ENCODE measurements around the gene ARPP19. TPM values are rescaled to one million over a fixed set of nuclear protein-coding genes. Genes with fewer than 3 reads are reported as not detected.

ARPP19 gene, protein sequence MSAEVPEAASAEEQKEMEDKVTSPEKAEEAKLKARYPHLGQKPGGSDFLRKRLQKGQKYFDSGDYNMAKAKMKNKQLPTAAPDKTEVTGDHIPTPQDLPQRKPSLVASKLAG
- total RNA-seq (2014; rRNA removed; shearing (Covaris generic)) = 89.1 and 122 TPM in 2 replicates
- 68.9 and 70.0 TPM in 2 replicates for polyA plus RNA-seq (2016; fragmentation: Nextera tagmentation; extraction: Ambion mirVana)

DNA sequence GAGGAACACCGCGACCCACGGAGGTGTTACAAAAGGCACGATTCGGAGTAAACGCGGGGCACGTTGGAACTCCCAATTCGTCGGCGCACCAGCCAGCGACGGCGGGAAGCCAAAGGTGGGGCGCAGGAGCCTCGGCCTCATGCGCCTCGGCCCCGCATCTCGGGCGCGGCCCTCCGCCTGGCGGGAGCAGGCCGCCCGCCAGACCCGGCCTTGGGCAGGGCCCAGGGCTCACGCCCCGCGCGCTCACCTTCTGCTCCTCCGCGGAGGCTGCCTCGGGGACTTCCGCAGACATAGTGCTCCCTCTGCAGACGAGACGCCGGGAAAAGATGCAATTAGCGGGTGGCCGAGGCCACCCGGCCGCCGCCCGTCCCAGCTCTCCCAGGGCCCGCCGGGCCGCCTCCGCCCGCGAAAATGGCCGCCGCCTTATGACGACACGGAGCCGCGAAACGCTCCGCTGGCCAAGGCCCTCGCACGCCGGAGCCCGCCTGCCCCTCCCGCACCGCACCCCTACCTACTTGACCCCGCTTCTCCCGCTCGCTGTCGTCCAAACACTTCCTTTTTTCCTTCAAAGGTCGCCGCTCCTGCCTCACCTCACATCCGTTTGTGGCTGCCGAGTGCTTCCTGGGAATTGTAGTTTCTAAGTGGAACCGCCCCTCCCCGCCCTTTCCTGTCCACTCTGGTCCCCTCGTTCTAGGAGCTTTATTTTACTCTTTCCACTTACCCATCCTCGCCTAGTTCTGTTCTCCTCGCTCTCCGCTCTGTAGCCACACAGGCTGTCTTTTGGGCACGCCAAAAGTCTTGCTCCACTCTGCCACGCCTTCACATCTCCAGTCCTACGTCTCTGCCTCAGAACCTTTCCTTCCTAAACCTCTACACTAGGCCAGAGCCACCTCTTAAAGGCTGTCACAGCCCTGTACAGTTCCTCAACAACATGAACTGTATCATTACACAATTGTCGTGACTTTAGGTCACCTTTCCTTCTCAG lies at the start of gene ARPP19:
Gene ARPP19 (minus strand): TSS at position 430 of the 985 bp plus-strand sequence. CDS start 138 bp downstream, at position 292.
- no peaks in the 10 kb centered on the region for H3K27me3 ChIP-seq (replicated peaks; ENCODE audit: insufficient read depth)
- no peaks in the 10 kb centered on the region for H3K36me3 ChIP-seq (ENCODE audit: low read depth)
- 0 out of 2 replicates have a peak, but pooled peaks cover 8% of the 10 kb centered on the region for H3F3A ChIP-seq (ENCODE audit: insufficient read depth)
- peak within 1 kb of the TSS; percentile 94 for H2AFZ ChIP-seq
- peak; percentile 90 for DNase-seq
- peak within 1 kb of the TSS; percentile 95 for H3K4me3 ChIP-seq
- WGBS, 2 experiments (ENCODE audit: low coverage in 1 of 2, low lambda C conversion rate in 2 of 2, missing lambda C conversion rate in 2 of 2) = 6 to 8% methylated on average over 63 to 81 of the region's 82 CpGs
- peaks cover 13% of the 10 kb centered on the region; the same call in 1 of the 2 replicates for H4K20me1 ChIP-seq (ENCODE audit: insufficient read depth)
- in situ Hi-C loops (cut with MboI) = no loop called here
- H3K9ac ChIP-seq = peak within 1 kb of the TSS; percentile 98
- H3K9me2 ChIP-seq (ENCODE audit: insufficient read depth) = no peaks in the 10 kb centered on the region
- no peaks in the 10 kb centered on the region for H3K9me3 ChIP-seq (ENCODE audit: low read depth)
- peak within 1 kb of the TSS; percentile 89 for H3K27ac ChIP-seq
- peak within 1 kb of the TSS; percentile 98 for H3K4me2 ChIP-seq (ENCODE audit: unreplicated experiment)
- TF ChIP-seq EZH2 (IDR thresholded peaks at IDR 0.05; ENCODE audit: insufficient read depth, poor library complexity, severe bottlenecking) = no peak
- no peak for TF ChIP-seq EZH2phosphoT487 (IDR thresholded peaks at IDR 0.05; ENCODE audit: insufficient read depth, low read depth)
- peaks cover 48% of the 10 kb centered on the region for H3K79me2 ChIP-seq (ENCODE audit: insufficient read depth)
- peaks cover 13% of the 10 kb centered on the region; the same call in 1 of the 2 replicates for H3K4me1 ChIP-seq (ENCODE audit: insufficient read depth)

DNA sequence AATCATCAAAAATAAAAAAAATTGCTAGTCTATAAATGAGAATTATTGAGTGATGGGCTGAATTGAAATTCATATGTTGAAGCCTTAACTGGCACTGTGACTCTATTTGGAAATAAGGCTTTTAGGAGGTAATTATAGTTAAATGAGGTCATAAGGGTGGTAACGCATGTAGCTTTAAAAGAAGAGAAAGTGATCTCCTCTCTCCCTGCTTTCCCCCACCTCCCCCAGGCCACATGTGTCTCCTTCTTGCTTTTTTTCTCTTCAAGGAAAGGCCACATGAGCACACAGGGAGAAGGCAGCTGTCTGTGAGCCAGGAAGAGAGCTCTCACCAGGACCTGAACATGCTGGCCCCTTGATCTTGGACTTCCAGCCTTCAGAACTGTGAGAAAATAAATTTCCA lies 48.2 kb upstream of the ARPP19 start:
- DNase-seq = no peak
- Histone ChIP-seq H3K4me1 (ENCODE audit: insufficient read depth) (no peaks in the 10 kb centered on the region), H3K9me3 (ENCODE audit: low read depth) (no peaks in the 10 kb centered on the region), H3K27me3 (replicated peaks; ENCODE audit: insufficient read depth) (no peaks in the 10 kb centered on the region), H4K20me1 (ENCODE audit: insufficient read depth) (no peaks in the 10 kb centered on the region), H3K36me3 (ENCODE audit: low read depth) (0 out of 2 replicates have a peak, but pooled peaks cover 3% of the 10 kb centered on the region), H3K27ac (no peak overlapping the region), H3K9me2 (ENCODE audit: insufficient read depth) (no peaks in the 10 kb centered on the region), H2AFZ (no peak overlapping the region), H3K4me2 (ENCODE audit: unreplicated experiment) (no peak overlapping the region), H3K9ac (no peak overlapping the region), H3F3A (ENCODE audit: insufficient read depth) (no peaks in the 10 kb centered on the region), H3K79me2 (ENCODE audit: insufficient read depth) (no peaks in the 10 kb centered on the region), H3K4me3 (no peak overlapping the region)
- WGBS, 2 experiments (ENCODE audit: low coverage in 1 of 2, low lambda C conversion rate in 2 of 2, missing lambda C conversion rate in 2 of 2) = 88 to 97% methylated on average over 1 of the region's 1 CpG
- TF ChIP-seq EZH2 (IDR thresholded peaks at IDR 0.05; ENCODE audit: insufficient read depth, poor library complexity, severe bottlenecking) = no peak
- TF ChIP-seq EZH2phosphoT487 (IDR thresholded peaks at IDR 0.05; ENCODE audit: insufficient read depth, low read depth) = no peak
- in situ Hi-C loops (cut with MboI) = no loop called here

DNA sequence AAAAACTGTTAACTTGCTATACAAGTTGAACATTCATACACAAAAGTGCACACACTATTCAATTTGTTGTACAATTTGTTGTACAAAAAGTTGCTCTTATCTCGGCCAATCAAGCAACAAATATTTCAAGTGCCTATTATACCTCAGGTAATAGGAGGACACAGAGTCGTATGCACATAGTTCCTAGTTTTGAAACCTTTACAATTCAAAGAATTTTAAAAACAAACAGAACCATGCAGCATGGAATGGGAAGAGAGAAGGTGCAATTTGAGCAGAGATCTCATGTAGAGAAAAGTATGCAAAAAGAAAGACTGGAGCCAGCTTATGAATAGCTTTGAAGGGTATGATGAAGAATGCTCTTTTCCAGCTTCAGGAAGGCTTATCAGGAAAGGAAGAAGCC lies 46.5 kb upstream of the ARPP19 start:
- no peaks in the 10 kb centered on the region for H3K4me1 ChIP-seq (ENCODE audit: insufficient read depth)
- no peak overlapping the region for H3K27ac ChIP-seq
- WGBS, 2 experiments (ENCODE audit: low coverage in 1 of 2, low lambda C conversion rate in 2 of 2, missing lambda C conversion rate in 2 of 2) = 92 to 93% methylated on average over 2 of the region's 2 CpGs
- H3K9ac ChIP-seq = no peak overlapping the region
- H3K9me3 ChIP-seq (ENCODE audit: low read depth) = no peaks in the 10 kb centered on the region
- TF ChIP-seq EZH2 (IDR thresholded peaks at IDR 0.05; ENCODE audit: insufficient read depth, poor library complexity, severe bottlenecking) = no peak
- H4K20me1 ChIP-seq (ENCODE audit: insufficient read depth) = no peaks in the 10 kb centered on the region
- peaks cover 17% of the 10 kb centered on the region; the same call in 1 of the 2 replicates for H3K36me3 ChIP-seq (ENCODE audit: low read depth)
- no peaks in the 10 kb centered on the region for H3K79me2 ChIP-seq (ENCODE audit: insufficient read depth)
- no peaks in the 10 kb centered on the region for H3K9me2 ChIP-seq (ENCODE audit: insufficient read depth)
- no peak overlapping the region for H3K4me3 ChIP-seq
- H3K27me3 ChIP-seq (replicated peaks; ENCODE audit: insufficient read depth) = no peaks in the 10 kb centered on the region
- in situ Hi-C loops (cut with MboI) = no loop called here
- no peaks in the 10 kb centered on the region for H3F3A ChIP-seq (ENCODE audit: insufficient read depth)
- no peak overlapping the region for H2AFZ ChIP-seq
- DNase-seq = no peak
- no peak overlapping the region for H3K4me2 ChIP-seq (ENCODE audit: unreplicated experiment)

DNA sequence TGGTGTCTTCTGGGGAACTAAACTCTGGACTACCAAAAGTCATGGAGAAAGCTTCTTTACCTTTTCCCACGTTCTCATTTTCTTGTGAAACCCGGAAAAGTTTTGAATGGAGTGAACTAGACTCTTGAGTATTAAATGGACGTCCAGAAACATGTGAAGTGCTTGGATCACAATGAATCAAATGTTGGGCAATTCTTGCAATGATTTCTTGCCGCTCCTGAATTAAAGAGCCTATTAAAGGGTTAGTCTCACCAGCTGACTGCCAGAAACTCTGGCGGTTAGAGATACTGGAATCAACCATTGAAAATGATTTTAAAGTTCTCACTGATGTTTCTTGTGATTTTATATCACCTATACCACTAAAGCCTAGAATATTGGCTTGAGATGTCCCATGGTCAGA lies 40.8 kb upstream of the ARPP19 start:
- H3K79me2 ChIP-seq (ENCODE audit: insufficient read depth) = no peaks in the 10 kb centered on the region
- DNase-seq = no peak
- H3K9ac ChIP-seq = no peak overlapping the region
- WGBS, 2 experiments (ENCODE audit: low coverage in 1 of 2, low lambda C conversion rate in 2 of 2, missing lambda C conversion rate in 2 of 2) = 83 to 88% methylated on average over 5 of the region's 5 CpGs
- peaks cover 38% of the 10 kb centered on the region for H3K36me3 ChIP-seq (ENCODE audit: low read depth)
- H3K4me2 ChIP-seq (ENCODE audit: unreplicated experiment) = no peak overlapping the region
- no peak overlapping the region for H3K27ac ChIP-seq
- no peaks in the 10 kb centered on the region for H3K4me1 ChIP-seq (ENCODE audit: insufficient read depth)
- no peak overlapping the region for H2AFZ ChIP-seq
- no peaks in the 10 kb centered on the region for H3F3A ChIP-seq (ENCODE audit: insufficient read depth)
- H4K20me1 ChIP-seq (ENCODE audit: insufficient read depth) = no peaks in the 10 kb centered on the region
- H3K9me3 ChIP-seq (ENCODE audit: low read depth) = no peaks in the 10 kb centered on the region
- no peaks in the 10 kb centered on the region for H3K27me3 ChIP-seq (replicated peaks; ENCODE audit: insufficient read depth)
- TF ChIP-seq EZH2phosphoT487 (IDR thresholded peaks at IDR 0.05; ENCODE audit: insufficient read depth, low read depth) = no peak
- TF ChIP-seq EZH2 (IDR thresholded peaks at IDR 0.05; ENCODE audit: insufficient read depth, poor library complexity, severe bottlenecking) = no peak
- in situ Hi-C loops (cut with MboI) = no loop called here
- H3K4me3 ChIP-seq = no peak overlapping the region
- H3K9me2 ChIP-seq (ENCODE audit: insufficient read depth) = no peaks in the 10 kb centered on the region

Measured in GM23248 (cell line).